ENCODE results near the gene OBSCN.
"Not testable (repeated sequence)": the region's sequence is repeated elsewhere in the genome, so short reads cannot be mapped to it uniquely, and the experiment has no call there.

The OBSCN gene

GRCh38 chr1:228228601-228229074 is 20.8 kb downstream of the OBSCN start:
- no peak for DNase-seq

DNA sequence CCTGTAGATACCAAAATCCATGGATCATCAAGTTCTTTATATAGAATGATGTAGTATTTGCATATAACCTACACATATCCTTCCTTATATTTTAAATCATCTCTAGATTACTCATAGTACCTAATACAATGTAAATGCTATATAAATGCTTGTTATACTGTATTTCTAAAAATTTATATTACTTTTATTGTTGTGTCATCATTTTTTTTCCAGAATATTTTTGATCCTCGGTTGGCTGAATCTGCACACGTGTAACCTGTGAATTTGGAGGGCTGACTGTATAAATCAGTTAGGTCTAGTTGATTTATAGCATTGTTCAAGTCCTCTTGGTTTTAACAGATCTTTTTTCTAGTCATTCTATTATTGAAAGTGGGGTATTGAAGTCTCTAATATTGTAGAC is 23.3 kb downstream of the OBSCN start:
- no peak for DNase-seq

DNA sequence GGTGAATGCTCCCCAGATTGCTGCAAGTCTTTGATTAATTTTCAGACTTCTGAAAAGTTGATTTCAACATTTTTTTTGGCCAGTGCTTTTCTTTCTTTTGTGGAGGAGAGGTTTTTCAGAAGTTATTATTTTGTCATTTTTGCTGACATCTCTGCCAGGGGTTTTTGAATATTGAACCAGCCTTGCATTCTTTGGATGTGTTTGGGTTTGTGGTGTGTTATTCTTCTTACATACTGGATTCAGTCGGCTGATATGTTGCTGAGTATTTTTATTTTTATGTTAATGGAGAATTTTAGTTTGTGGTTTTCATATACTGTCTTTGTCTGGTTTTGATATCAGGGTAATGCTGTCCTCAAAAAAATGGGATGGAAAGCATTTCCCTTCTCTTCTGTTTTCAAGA is 25.3 kb downstream of the OBSCN start:
- DNase-seq, result no peak

DNA sequence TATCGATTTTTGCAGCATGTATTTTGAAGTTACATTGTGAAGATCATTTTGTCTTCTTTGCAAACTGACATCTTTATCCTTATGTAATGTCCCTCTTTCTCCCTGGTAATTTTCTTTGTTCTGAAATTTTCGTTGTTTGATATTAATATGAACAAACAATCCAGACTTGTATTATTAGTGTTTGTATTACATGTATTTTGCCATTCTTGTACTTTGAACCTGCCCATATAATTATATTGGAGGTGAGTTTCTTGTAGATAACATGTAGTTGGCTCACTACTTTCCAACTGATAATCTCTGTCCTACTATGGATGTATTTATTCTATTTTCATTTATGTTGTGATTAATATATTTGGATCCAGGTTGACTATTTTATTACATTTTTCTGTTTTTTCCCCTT is 27.1 kb downstream of the OBSCN start:
- no peak for DNase-seq

DNA sequence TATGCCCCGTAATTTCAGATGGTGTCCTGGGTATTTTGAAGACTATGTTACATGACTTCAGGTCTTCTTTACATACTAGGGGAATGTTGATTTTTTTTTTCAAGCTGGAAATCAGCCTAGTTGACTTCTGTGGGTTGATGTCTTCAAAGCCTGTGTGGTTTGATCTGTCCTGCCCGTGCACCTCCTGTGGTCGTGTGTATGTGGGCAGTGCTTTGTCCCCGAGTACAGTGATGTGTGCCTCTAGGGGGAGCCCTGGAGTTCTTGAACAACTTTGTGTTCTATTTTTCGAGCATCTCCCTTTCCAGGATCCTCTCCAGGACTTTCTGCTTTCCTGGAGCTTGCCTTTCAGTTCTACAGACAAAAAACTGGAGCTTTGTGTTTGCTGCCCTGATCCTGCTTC is 28.9 kb downstream of the OBSCN start:
- no peak for DNase-seq

DNA sequence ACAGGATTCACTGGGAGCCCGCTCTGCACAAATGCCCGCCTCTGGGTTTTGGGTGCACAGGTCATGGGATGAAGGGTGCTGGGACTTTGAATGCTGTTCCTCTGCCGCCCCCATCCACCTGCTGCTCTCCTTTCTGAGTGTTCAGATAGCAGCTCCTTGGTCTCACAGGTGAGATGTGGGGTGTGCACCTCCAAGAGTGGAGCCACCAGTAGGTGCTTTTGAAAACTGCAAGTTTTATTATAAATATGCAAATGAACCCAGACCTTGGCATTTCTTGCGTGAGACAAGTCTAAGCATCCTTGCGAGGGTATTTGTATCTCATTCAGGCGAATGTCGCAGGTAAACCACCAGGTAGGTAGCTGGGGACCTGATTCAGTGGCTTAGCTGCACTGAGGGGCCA is 30.2 kb downstream of the OBSCN start:
- DNase-seq, result no peak

- no peak for DNase-seq
Measured at GRCh38 chr1:228238461-228238860, 30.6 kb downstream of the OBSCN start.

GRCh38 chr1:228240411-228241240 is 32.8 kb downstream of the OBSCN start:
- DNase-seq, result no peak

- no peak for DNase-seq
Measured at GRCh38 chr1:228241259-228241658, 33.4 kb downstream of the OBSCN start.

GRCh38 chr1:228242409-228242808 is 34.6 kb downstream of the OBSCN start:
- DNase-seq, result no peak

- no peak for DNase-seq
Measured at GRCh38 chr1:228243093-228243492, 35.2 kb downstream of the OBSCN start.

- DNase-seq, result not testable (repeated sequence)
Measured at GRCh38 chr1:228243989-228244388, 36.1 kb downstream of the OBSCN start.

GRCh38 chr1:228245111-228245510 is 37.3 kb downstream of the OBSCN start:
- DNase-seq, result no peak

DNA sequence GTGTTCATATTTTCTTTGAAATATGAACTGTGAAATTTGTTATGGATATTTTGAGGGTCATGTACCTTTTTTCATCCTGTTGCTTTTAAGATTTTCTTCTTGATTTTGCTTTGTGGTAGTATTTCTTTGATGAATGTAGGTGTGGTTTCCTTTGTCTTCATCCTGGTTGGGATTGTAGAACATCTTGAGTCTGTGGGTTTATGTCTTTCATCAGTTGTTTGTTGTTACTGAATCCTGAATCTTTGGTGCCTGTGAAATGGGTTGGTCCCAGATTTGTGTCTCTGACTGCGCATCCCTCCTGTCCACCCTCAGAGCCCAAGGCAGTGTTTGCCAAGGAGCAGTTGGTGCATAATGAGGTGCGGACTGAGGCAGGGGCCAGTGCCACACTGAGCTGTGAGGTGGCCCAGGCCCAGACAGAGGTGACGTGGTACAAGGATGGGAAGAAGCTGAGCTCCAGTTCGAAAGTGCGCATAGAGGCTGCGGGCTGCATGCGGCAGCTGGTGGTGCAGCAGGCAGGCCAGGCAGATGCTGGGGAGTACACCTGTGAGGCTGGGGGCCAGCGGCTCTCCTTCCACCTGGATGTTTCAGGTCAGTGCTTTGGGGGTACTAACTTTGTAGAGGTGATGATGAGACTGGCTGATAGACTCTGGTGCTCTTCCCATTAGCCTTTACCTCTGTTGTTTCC is 38.5 kb downstream of the OBSCN start:
- no peak for DNase-seq

DNA sequence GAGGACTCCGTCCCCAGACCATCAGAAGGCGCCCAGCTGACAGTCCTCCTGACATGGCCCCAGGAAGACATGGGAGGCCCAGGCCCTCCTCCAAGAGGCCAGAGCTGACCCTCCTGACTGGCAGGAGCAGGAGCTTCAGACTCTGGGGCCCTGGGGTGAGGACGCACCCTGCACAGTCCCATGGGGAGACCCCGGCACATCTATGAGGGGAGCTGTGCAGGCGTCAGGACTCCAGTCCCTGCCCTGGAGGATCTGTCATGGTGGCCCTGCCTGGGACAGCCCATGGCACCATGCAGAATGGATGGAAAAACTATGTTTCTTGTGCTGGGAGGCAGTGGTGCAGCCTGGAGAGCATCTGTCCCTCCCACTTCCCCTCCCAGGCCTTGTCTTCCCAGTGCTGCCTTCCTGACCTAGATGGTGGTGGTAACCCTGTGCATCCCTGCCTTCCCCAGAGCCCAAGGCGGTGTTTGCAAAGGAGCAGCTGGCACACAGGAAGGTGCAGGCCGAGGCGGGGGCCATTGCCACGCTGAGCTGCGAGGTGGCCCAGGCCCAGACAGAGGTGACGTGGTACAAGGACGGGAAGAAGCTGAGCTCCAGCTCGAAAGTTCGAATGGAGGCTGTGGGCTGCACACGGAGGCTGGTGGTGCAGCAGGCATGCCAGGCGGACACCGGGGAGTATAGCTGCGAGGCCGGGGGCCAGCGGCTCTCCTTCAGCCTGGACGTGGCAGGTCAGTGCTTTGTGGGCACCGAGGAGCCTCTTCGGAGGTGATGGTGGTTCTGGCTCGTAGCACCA is 41.9 kb downstream of the OBSCN start:
- no peak for DNase-seq

DNA sequence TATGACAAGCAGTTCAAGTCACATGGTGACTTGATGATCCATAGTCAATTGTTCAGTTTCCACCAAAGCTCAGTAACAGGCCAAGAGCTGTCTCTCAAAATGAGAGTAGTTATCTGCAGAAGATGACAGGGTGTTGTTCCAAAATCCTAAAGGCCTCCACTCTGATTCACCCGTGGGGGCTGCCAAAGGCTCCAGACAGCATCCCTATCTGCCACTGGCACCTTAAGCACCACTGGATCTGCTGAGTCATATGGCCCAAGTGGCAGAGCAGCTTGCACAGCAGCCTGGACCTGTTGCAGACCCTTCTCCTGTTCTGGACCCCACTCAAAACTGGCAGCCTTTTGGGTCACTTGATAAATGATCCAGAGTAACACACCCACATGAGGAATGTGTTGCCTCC is 44.6 kb downstream of the OBSCN start:
- DNase-seq, result not testable (repeated sequence)

- DNase-seq, result no peak
Measured at GRCh38 chr1:228256626-228257375, 49.0 kb downstream of the OBSCN start.

DNA sequence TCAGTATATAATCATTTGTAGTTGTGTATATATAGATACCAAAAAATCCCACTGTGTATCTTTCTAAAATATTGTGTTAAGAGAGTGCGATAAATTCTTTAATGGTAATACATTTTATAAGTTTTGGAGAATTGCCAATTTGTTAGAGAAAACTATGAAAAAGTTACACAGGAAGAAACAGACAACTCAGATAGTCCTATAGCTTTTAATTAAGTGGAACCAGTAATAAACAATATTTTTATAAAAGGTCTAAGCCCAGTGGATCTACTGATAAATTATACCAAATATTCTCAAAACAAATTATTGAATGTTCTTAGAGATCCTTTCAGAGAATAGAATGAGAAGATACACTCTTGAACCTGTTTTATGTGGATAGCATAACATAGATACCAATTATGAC is 50.6 kb downstream of the OBSCN start:
- DNase-seq, result no peak

- no peak for DNase-seq
Measured at GRCh38 chr1:228259368-228259894, 51.6 kb downstream of the OBSCN start.

DNA sequence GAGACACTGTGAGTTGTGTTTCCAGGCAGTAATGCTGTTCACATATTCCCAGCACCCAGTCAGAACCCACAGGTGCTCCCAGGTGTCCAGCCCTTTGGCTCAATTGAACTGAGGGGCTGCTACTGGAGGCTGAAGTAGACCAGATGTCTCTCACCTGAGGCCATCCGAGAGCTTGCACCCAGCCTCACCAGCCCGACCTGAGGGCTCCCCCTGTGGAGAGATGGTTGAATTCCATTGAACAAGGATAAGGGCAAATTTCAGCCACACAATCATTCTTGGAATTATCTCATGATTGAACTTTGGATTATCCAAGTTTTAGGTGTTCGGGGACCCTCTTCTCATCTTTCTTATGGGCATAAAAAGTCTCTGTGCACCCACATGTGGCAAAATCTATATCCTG is 52.1 kb downstream of the OBSCN start:
- no peak for DNase-seq

DNA sequence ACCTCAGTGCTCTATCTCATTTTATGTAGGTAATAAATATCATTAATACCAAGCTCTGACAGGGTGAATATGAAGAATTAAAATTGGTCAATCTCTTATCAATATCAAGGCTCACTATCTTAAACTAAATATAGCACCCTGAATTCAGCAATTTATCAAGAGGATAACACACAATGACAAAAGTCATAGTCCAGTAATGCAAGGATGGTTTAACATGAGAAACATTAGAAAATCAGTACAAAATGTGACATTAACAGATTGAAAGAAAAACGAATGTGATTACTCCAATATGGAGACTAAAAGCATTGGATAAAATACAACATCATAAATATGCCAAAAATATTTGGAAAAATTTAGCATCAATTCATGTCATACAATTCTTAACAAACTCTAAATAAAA is 53.9 kb downstream of the OBSCN start:
- no peak for DNase-seq

GRCh38 chr1:228262475-228262874 is 54.6 kb downstream of the OBSCN start:
- no peak for DNase-seq

DNA sequence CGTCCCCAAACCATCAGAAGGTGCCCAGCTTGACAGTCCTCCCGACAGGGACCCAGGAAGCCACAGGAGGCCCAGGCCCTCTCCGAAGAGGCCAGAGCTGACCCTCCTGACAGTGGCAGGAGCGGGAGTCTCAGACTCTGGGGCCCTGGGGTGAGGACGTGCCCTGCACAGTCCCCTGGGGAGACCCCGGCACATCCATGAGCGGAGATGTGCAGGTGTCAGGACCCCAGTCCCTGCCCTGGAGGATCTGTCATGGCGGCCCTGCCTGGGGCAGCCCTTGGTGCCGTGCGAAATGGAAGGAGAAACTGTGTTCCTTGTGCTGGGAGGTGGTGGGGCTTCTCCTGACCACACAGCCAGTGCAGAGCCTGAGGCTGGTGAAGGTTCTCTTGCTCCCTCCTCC is 55.8 kb downstream of the OBSCN start:
- DNase-seq, result no peak

All from activated T-cell treated with anti-CD3 and anti-CD28 coated beads, Interleukin-2, amount 50 U/mL, for 1 hour (primary cell).